Measurements from ENCODE around the gene MARK2.
"Not testable (repeated sequence)": the region's sequence is repeated elsewhere in the genome, so short reads cannot be mapped to it uniquely, and the experiment has no call there.

The MARK2 gene

GRCh38 chr11:63853476-63853875 lies 14.6 kb downstream of the MARK2 start:
- no peak for DNase-seq (ENCODE audit: low read depth in 2 of 2)

GRCh38 chr11:63854696-63855095 lies 15.8 kb downstream of the MARK2 start:
- no peak for DNase-seq (ENCODE audit: low read depth in 2 of 2)

- DNase-seq (ENCODE audit: low read depth in 2 of 2): no peak
Measured at GRCh38 chr11:63855975-63856374, 17.1 kb downstream of the MARK2 start.

- no peak for DNase-seq (ENCODE audit: low read depth in 2 of 2)
Measured at GRCh38 chr11:63858628-63859550, 20.0 kb downstream of the MARK2 start.

- DNase-seq (ENCODE audit: low read depth in 2 of 2): no peak
Measured at GRCh38 chr11:63862923-63863322, 24.0 kb downstream of the MARK2 start.

GRCh38 chr11:63863620-63864019 lies 24.7 kb downstream of the MARK2 start:
- DNase-seq (ENCODE audit: low read depth in 2 of 2): not testable (repeated sequence)

GRCh38 chr11:63866211-63866610 lies 27.3 kb downstream of the MARK2 start:
- peak; percentile 44 to 50 for DNase-seq (ENCODE audit: low read depth in 2 of 2)

GRCh38 chr11:63867511-63867910 lies 28.6 kb downstream of the MARK2 start:
- no peak for DNase-seq (ENCODE audit: low read depth in 2 of 2)

- no peak for DNase-seq (ENCODE audit: low read depth in 2 of 2)
Measured at GRCh38 chr11:63868399-63869064, 29.6 kb downstream of the MARK2 start.

- no peak for DNase-seq (ENCODE audit: low read depth in 2 of 2)
Measured at GRCh38 chr11:63869171-63869591, 30.3 kb downstream of the MARK2 start.

GRCh38 chr11:63869683-63870082 lies 30.8 kb downstream of the MARK2 start:
- no peak for DNase-seq (ENCODE audit: low read depth in 2 of 2)

GRCh38 chr11:63870351-63871140 lies 31.6 kb downstream of the MARK2 start:
- no peak for DNase-seq (ENCODE audit: low read depth in 2 of 2)

- peak; percentile 54 to 61 for DNase-seq (ENCODE audit: low read depth in 2 of 2)
Measured at GRCh38 chr11:63871962-63872799, 33.3 kb downstream of the MARK2 start.

GRCh38 chr11:63872800-63873197 lies 33.9 kb downstream of the MARK2 start:
- DNase-seq (ENCODE audit: low read depth in 2 of 2): no peak

GRCh38 chr11:63873311-63873710 lies 34.4 kb downstream of the MARK2 start:
- DNase-seq (ENCODE audit: low read depth in 2 of 2): no peak

- DNase-seq (ENCODE audit: low read depth in 2 of 2): no peak
Measured at GRCh38 chr11:63874511-63874910, 35.6 kb downstream of the MARK2 start.

GRCh38 chr11:63875506-63876065 lies 36.7 kb downstream of the MARK2 start:
- no peak for DNase-seq (ENCODE audit: low read depth in 2 of 2)

GRCh38 chr11:63876616-63877015 lies 37.7 kb downstream of the MARK2 start:
- DNase-seq (ENCODE audit: low read depth in 2 of 2): no peak

GRCh38 chr11:63877658-63878241 lies 38.8 kb downstream of the MARK2 start:
- no peak for DNase-seq (ENCODE audit: low read depth in 2 of 2)

GRCh38 chr11:63879598-63880402 lies 40.9 kb downstream of the MARK2 start:
- DNase-seq (ENCODE audit: low read depth in 2 of 2): peak; percentile 42

All from fibroblast of skin of left quadriceps (primary cell).